GM21528 (cell line): ENCODE results near the gene PLXNB2.
"Not testable (repeated sequence)": the region's sequence is repeated elsewhere in the genome, so short reads cannot be mapped to it uniquely, and the experiment has no call there.

Experiments used
- ATAC-seq: cut with Tn5 transposase; IDR thresholded peaks from one replicate; pipeline ENCODE4 v1.9.1; 2021; ENCODE audit warnings: mild to moderate bottlenecking, moderate library complexity; ENCODE audit not compliant: unreplicated experiment, low FRiP score

PLXNB2 gene

DNA sequence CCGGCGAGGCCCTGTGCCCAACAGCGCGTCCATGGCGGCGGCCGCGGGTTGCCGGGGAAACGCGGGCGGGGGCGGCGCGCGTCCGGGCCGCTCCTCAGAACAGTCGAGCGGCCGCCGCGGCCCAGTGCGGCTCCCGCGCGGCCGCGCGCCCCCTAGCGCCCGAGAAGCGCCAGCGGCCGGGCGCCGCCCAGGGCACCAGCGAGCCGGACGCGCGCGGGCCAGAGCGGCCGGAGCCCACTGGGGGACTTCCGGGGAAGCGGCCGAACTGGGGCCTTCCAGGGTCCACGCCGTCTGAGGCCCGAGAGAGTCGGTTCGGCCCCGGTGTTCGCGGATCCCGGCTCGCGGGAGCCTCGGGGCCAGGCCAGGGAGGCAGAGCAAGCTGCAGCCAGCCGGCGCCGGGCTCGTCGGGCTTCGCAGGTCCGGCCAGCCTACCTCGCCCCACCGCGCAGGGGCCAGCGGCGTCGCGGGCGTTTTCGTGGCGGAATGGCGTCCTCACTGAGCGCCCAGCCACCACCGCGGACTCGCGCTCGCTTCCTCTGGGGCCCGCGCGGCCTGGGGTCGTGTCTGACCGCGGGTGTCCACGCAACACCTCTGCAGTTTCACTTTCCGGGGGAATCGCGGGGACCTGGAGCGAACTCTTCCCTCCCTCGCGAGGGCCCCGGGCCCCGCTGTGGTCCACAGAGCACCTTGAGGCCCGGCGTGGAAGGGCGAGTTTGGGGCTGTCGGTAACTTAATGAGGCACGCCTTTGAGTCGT is 19.7 kb upstream of the PLXNB2 start, which contains the start of gene DENND6B:
Gene DENND6B, minus strand, starts transcription at position 57 of the 755 bp plus-strand sequence. Its CDS starts 24 bp downstream, at position 33.
- ATAC-seq, result peak; percentile 58

DNA sequence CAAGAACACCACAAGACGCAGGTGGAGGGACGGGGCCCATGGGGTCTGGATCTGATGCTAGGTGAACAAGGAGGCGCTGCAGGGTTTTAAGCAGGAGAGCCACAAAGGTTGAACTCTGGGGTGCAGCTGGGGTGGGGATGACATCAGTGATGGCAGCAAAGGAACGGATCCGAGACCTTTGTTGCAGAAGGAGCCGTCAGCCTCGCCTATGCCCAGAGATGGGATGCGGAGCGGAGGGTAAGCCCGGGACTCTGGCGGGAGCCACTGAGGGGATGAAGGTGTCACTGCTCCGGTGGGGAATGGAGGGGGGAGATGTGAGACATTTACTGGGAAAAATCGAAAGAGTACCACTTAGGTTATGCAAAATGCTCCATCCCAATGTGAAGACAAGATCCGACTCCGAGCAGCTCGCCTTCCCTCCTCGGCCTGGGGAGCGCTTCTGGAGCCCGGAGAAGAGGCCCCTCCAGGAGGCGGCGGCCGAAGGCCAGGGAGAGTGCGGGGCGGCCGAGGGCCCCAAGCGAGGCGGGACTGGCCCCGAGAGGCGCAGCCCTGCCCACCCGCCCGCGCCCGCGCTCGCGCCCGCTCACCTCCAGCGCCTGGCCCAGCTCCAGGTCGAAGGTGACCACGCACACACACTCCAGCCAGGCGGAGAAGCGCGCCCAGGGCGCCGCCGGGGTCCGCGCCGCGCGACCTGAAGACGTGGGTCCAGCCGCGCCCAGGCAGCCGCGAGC is 18.9 kb upstream of the PLXNB2 start:
- ATAC-seq, result no peak

DNA sequence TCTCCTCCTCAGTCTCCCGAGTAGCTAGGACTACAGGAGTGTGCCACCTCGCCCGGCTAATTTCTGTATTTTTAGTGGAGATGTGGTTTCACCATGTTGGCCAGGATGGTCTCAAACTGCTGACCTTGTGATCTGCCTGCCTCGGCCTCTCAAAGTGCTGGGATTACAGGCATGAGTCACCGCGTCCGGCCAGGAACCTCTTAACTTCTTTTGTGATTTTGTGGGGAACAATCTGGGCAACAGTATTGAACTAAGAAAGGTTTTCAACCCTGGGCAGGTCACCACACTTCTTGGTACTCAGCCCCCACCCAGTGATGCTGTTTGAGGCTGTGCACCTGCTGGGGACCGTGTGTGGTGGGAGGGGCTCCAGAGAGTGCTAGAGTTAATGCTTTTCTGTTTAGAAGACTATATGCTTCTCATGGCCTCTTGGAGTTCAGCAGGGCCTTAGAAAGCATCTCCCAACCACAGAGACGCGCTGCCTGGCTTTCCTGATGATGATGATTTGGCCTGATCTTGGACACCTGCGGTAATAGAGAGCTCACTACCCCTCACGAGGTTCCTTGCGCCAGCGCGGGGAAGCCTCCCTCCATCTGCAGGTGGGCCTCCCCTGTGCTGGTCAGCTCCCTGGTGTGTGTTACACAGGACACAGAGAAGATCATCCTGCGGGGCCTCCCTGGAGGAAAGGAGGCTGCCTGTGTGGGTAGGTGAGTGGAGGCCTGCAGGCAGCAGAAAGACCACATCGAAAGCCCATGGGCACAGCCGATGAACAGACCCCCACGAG is 18.2 kb upstream of the PLXNB2 start:
- ATAC-seq, result no peak

DNA sequence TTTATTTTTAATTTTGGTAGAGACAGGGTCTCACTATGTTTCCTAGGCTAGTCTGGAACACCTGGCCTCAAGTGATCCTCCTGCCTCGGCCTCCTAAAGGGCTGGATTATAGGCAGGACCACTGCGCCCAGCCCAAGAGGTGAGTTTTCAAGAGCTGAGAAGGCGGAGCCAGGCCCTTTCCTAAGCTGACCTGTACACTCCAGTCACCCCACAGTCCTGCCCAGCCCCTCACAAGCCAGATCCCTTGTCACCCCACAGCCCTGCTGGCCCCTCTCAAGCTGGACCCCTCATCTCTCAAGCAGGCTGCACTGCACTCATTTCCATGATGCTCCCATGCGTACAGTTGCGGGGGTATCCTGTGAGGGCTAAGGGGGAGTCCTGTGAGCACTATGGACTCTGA is 16.5 kb upstream of the PLXNB2 start:
- no peak for ATAC-seq

DNA sequence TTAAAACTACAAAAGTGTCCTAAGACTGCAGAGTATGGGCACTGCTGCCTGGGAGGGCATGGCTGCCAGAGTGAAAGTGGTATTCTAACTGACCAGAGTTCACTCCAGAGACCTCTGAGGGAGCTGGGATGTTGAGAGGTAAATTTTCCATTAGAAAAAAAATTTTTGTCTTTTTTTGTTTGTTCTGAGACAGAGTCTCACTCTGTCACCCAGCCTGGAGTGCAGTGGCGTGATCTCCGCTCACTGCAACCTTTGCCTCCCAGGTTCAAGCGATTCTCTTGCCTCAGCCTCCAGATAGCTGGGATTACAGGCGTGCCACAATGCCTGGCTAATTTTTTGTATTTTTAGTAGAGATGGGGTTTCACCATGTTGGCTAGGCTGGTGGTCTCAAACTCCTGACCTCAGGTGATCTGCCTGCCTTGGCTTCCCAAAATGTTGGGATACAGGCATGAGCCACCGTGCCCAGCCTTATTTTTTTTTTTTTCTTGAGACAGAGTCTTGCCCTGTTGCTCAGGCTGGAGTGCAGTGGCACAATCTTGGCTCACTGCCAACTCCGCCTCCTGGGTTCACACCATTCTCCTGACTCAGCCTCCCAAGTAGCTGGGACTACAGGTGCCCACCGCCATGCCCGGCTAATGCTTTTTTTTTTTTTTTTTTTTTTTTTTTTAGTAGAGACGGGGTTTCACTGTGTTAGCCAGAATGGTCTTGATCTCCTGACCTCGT is 15.1 kb upstream of the PLXNB2 start:
- ATAC-seq, result not testable (repeated sequence)

DNA sequence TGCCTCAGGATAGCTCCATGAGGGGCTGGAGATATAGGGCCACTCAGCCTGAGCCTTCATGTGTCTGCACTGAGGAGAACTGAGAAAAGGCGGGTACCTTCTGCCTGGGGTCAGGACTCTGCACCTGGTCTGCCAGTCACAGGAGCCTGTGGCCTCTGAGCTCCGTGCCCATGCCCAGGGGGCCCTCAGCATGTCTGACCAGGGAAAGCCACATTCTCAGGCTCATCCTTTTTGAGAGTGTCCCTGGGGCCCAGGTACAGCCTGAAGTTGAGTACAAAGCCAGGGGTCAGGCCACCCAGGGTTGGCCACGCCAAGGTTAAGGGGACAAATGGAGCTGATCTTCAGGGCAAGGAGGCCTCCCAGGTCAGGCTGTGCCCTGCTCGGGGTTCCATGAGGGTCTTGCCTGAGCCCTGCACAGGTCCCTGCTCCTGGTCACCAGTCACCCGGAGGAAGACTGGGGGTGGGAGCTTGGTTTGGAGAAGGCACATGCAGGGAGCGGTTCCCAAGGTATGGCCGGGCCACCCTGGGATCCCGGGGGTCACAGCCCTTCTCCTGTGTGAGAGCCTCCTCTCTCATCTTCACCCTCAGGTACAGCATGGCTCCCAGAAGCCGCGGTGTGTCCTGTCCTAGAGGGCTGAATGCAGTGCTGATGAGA is 13.4 kb upstream of the PLXNB2 start:
- ATAC-seq, result no peak

DNA sequence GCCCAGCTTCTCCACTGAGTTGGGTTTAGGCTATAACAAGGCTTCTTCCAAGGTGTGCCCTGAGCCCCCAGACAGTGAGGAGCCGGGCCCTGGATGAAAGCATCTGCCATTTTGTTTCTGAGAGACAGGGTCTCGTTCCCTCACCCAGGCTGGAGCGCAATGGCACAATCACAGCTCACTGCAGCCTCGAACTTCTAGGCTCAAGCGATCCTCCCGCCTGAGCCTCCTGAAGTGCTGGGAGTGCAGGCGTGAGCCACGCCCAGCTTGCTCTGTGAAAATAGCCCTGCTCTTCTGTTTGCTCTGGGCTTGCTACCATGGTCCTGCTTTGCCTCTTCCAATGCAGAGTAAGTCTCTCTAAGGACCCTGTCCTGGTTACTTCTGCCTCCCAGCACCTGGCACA is 12.7 kb upstream of the PLXNB2 start:
- no peak for ATAC-seq

DNA sequence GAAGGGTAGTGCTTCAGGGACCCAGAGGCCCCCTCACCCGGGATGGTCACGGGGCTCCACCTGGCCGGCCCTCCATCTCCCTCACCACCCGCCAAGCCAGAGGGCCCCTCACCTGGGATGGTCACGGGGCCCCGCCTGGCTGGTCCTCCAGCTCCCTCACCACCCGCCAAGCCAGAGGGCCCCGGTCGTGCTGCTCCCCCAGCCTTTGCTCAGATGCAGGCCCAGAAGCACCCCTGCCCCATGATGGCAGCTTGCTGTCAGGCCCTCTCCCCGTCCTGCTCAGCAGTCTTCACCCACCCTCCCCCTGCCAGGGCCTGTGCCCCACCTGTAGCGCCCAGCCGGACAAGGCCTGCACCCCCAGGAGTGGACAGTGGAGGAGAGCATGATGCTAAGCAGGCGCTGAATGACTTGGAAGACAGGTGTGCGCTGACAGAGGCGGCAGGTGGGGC is 12.1 kb upstream of the PLXNB2 start:
- ATAC-seq, result no peak

DNA sequence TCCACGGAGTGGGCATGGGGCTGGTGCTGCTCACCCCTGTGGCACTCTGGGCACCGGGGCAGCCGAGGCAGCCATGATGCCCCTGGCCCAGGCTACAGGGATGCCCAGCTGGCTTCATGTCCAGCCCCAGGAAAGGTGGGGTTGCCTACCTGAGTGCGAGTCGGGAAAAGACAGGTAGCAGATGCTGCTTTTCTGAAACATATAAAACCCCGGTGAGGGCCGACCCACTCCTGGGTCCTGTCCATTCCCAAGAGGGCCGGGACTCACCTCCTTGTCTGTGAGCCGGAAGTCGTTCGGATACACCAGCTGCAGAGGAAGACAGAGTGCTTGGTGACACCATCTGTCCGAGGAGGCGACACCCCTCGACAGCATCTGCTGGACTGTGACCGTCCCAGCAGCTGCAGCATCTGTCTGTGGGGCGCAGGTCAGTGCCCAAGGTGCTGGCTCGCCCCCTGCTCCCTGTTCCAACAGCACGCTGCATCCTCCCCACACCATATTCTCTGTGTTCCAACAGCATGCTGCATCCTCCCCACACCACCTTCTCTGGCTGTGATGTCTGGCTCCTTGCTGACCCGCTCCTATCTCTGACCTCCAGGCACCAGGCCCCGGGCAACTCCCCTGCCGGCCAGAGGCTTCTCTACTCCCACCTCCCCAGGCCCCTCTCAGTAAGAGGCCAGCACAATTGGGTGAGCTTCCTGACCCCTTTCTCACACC is 11.4 kb upstream of the PLXNB2 start:
- no peak for ATAC-seq

DNA sequence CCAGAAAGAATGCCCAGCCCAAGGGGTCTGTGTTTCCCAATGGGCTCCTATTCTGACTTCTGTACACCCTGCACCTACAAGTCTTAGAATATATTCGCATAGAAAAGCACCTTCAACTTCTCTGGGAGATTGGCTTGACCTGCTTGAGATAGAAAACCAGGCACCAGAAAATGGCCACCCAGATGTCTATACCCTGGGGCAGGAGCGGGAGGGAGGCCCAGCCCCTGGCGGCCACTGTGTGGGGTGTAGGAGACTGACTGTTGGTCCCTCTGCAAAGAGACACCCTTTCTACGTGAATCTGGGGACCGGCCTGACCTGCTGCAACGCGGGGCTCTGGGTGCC is 10.9 kb upstream of the PLXNB2 start:
- no peak for ATAC-seq

DNA sequence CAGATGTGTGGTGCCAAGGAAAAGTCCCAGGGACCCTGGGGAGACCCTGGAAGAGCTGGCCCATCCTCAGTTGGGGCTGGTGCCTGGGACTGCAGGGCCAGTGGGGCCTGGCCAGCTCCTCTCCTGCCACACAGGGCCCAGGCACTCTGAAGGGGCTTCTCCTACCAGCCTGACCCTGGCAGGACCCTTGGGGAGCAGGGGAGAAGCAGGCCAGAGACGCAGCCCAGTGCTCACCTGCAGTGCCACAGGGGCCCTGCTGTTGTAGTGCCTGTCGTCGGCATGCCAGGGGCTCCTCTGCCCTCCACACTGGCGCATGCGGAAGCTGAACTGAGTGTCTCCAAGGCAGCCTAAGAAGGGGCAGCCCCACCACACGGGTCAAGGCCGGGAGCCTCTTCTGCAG is 10.2 kb upstream of the PLXNB2 start:
- ATAC-seq, result no peak

DNA sequence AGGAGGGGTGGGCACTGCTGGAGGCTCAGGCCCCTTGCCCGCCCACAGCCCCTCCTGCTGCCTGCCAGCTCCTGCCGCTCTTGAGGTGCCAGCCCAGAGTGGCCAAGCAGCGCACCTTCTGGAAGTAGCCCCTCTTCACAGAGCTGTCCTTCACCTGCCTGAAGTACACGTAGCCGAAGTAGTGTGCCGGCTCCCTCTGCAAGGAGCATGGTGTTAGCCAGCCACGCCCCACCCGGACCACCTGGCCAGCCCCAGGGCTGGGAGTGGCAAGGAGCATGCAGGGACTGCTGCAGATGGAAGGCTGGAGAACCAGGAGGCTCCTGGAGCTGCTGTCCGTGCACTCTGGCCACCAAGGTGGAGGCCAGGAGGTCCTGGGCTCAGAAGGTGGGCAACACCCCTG is 9.7 kb upstream of the PLXNB2 start:
- ATAC-seq, result no peak

DNA sequence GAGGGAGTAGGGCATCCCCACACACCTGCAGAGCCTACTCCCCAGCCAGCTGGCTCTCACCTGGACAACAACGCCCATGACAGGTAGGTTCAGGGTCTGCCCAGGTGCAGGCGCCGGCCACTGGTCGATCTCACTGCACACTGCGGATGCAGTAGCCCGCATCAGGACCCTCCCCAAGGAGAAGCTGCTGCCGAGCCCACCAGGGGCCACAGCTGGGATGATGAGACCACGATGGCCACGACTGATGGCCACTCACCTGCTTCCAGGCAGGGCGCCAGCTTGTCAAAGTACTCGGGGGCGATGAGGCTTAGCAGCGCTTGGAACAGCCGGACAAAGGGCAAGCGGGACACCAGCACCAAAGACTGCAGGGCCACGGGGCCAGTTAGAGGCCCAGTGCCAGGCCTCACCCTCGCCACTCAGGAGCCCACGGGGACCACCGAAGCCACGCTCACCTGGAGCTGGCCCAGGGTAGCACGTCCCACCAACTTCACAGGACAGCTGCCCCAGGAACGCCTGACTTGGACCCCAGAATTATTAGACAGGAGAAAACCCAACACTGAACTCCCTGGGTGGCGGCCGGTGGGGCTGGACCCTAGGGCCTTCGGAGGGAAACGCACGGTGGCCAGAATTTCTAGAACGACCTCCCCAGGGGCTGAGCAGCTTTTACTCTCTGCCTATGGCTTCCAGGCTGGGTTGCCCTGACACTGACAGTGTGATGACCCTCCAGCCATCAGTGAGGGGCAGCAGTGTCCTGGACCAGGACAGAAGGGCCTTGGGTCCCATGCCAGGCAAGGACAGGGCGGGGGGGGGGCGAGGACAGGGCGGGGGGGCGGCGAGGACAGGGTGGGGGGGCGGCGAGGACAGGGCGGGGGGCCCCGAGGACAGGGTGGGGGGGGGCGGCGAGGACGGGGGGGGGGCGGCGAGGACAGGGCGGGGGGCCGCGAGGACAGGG is 8.9 kb upstream of the PLXNB2 start:
- no peak for ATAC-seq

DNA sequence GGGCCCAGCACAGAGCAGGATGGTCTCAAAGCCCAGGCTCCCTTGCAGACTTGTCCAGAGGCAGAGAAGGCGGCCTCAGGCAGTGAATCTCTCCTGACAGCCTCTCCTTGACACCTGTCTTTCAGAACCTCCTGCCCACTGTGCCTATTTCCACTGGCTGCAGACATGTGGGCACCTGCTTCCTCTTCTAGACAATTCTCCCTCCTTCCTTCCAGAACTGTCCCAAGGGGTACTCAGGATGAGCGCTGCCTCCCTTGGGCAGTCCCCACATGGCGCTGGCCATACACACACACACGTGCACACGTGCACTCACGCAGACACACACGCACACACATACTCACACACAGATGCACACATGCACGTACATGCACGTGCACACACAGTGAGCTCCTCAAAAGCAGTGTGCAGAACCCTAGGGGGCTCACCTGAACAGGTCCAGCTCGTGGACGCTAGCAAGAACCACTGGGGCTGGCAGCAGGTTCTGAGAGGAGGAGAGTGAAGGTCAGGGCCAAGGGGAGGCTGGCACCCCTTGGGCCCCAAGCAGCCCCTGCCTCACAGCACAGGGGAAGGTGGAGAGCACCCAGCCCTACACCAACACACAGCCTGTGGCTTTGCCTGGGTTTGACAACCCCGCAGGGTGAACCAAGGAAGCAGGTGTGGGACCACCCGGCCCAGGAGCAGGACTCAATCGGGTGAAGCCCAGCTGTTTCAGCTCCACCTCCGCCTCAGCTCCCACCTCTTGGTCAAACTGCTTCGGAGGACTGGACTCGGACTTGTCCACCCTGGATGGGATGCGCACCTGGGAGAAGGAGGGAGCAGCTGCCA is 8.1 kb upstream of the PLXNB2 start:
- no peak for ATAC-seq

DNA sequence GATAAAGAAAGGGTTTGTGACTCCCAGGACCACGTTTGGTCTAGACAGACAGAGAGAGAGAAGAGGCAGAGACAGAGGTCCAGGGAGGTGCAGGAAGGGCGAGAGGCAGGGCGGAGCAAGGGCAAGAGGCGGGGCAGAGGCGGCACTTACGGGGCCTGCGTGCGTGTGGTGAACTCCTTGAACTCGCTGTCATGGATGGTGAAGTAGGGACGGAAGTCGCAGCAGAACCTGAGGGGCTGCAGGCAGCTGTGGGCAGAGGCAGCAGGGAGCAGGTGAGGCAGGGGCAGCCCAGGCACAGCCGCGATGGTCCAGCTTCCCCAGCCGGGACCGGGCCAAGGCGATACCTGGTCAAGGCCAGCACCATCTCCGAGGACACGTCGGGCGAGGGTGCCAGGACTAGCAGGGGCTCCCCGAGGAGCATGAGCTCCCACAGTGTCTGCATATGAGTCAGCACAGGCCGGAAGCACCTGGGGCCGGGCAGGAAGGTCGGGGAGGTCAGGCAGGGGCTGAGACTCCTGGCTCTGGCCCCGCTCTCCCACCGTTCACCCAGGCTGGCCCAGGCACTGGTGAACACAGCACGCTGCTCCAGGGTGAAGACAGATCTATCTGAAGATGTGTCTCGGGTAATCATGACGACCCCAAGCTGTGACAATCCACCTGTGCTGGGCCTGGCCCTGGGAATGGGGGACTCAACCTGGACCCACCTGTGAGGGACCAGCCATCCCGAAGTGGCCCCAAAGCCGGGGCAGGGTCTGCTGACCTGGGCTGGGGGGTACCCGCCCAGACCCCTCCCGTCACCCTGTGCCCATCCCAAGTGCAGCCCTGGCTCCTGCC is 7.2 kb upstream of the PLXNB2 start:
- ATAC-seq, result peak; percentile 67

DNA sequence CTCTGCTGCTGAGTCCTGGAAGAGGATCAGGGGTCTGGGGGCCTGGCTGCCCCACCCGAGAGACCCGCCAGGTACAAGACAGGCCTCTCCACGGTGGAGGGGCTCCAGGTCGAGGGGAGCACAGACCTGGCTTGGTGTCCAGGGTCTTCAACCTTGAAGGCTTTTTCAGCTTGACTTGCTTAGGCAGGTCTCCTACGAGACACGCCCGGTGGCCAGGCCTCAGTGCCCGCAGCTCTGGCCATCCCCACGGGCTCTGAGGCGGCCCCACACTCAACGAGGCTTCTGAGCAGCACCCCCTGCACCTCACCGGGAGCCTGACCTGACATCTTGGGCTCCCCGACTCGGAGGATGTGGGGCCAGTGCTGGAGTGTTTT is 6.6 kb upstream of the PLXNB2 start:
- no peak for ATAC-seq

DNA sequence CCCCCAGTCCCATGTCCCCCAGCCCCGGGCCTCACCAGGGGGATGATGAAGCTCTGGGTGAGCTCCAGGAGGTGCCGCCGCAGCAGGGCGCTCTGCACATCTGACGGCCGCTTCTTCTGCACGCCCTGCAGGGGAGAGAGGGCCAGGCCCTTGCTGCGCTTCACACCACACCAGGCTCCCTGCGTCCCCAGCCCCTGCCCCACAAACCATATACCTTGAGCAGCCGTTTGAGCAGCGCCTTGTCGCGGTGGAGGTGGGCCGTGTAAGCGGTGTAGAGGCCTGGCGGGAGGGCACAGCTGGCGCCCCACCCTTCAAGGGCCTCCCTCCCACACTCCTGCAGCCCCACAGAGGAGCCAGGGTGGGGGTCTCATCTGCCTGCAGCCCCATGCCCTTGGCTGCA is 6.2 kb upstream of the PLXNB2 start:
- ATAC-seq, result no peak
